HG03108 (cell line): ENCODE measurements around the gene PGM2.

Source experiments
- ATAC-seq: cut with Tn5 transposase; IDR thresholded peaks from one replicate; pipeline ENCODE4 v1.9.1; 2021; ENCODE audit warnings: moderate library complexity; ENCODE audit not compliant: unreplicated experiment

Gene PGM2

GRCh38 chr4:37896206-37896860 lies 69.8 kb downstream of the PGM2 start:
- no peak for ATAC-seq

GRCh38 chr4:37902212-37902611 lies 75.7 kb downstream of the PGM2 start:
- ATAC-seq: no peak

GRCh38 chr4:37902738-37903693 lies 76.5 kb downstream of the PGM2 start:
- ATAC-seq: no peak

GRCh38 chr4:37903901-37904300 lies 77.4 kb downstream of the PGM2 start:
- ATAC-seq: no peak

GRCh38 chr4:37904824-37905223 lies 78.3 kb downstream of the PGM2 start:
- ATAC-seq: no peak

- no peak for ATAC-seq
Measured at GRCh38 chr4:37905533-37906169, 79.2 kb downstream of the PGM2 start.

- ATAC-seq: no peak
Measured at GRCh38 chr4:37908488-37909331, 82.2 kb downstream of the PGM2 start.

- ATAC-seq: no peak
Measured at GRCh38 chr4:37909332-37910090, 83.0 kb downstream of the PGM2 start.

- ATAC-seq: no peak
Measured at GRCh38 chr4:37910091-37910486, 83.6 kb downstream of the PGM2 start.
